HepG2 (cell line): ENCODE measurements around the gene CYB5A. TPM values are rescaled to one million over a fixed set of nuclear protein-coding genes. Genes with fewer than 3 reads are reported as not detected.

Source experiments
- AKAP8 ChIP-seq: sonication (generic); formaldehyde crosslinking; IDR thresholded peaks from 2 replicates; pipeline ENCODE4 v1.5.1; 2020; ENCODE audit warnings: mild to moderate bottlenecking, missing genetic modification reagents
- CEBPB ChIP-seq: IDR thresholded peaks from 2 replicates; pipeline ENCODE4 v1.6.1; 2011; ENCODE audit warnings: low read depth, low read length, improper control_type of control experiment, borderline replicate concordance
- DNMT3B ChIP-seq: conservative IDR thresholded peaks from 2 replicates; pipeline ENCODE4 v1.6.1; 2016; ENCODE audit warnings: missing biosample characterization, control low read depth
- ETV6 ChIP-seq: sonication (generic); formaldehyde crosslinking; conservative IDR thresholded peaks from 2 replicates; pipeline ENCODE4 v1.4.0; 2020; ENCODE audit warnings: missing genetic modification reagents
- FOXJ3 ChIP-seq: sonication (generic); formaldehyde crosslinking; IDR thresholded peaks from 2 replicates; pipeline ENCODE4 v1.4.0; 2020; ENCODE audit warnings: missing genetic modification reagents, mild to moderate bottlenecking, borderline replicate concordance
- FOXK1 ChIP-seq: sonication (generic); formaldehyde crosslinking; IDR thresholded peaks from 2 replicates; pipeline ENCODE4 v1.4.0; 2020; ENCODE audit warnings: low read depth, missing genetic modification reagents, borderline replicate concordance
- GTF2F1 ChIP-seq: fragments of 150-350 bp; IDR thresholded peaks from 2 replicates; pipeline ENCODE4 v1.6.1; 2014; ENCODE audit warnings: low read length
- HDAC2 ChIP-seq: sonication (generic); formaldehyde crosslinking; IDR thresholded peaks from 2 replicates; pipeline ENCODE4 v1.4.0; 2020; ENCODE audit warnings: missing genetic modification reagents
- HIVEP1 ChIP-seq: sonication (generic); formaldehyde crosslinking; IDR thresholded peaks from 2 replicates; pipeline ENCODE4 v1.4.0; 2020; ENCODE audit warnings: mild to moderate bottlenecking, missing genetic modification reagents
- HNF1B ChIP-seq: sonication (generic); formaldehyde crosslinking; IDR thresholded peaks from 2 replicates; pipeline ENCODE4 v1.5.1; 2020; ENCODE audit warnings: mild to moderate bottlenecking, moderate library complexity, missing genetic modification reagents
- KLF13 ChIP-seq: sonication (generic); formaldehyde crosslinking; IDR thresholded peaks from 2 replicates; pipeline ENCODE4 v1.4.0; 2020; ENCODE audit warnings: mild to moderate bottlenecking, missing genetic modification reagents
- KLF9 ChIP-seq: IDR thresholded peaks from 2 replicates; pipeline ENCODE4 v1.6.1; 2016; ENCODE audit warnings: low read depth
- PHF20 ChIP-seq: sonication (generic); formaldehyde crosslinking; IDR thresholded peaks from 2 replicates; pipeline ENCODE4 v1.5.0; 2020; ENCODE audit warnings: mild to moderate bottlenecking, missing genetic modification reagents
- RFX3 ChIP-seq: IDR thresholded peaks from 2 replicates; pipeline ENCODE4 v1.6.1; 2016; ENCODE audit warnings: missing biosample characterization, missing genetic modification reagents
- SKI ChIP-seq: fragments of 450-650 bp; IDR thresholded peaks from one replicate; pipeline ENCODE4 v1.6.1; 2018; ENCODE audit warnings: mild to moderate bottlenecking; ENCODE audit not compliant: partially characterized antibody
- XRCC5 ChIP-seq: fragments of 200-400 bp; formaldehyde crosslinking; optimal IDR thresholded peaks from 2 replicates; pipeline ENCODE3; 2017; ENCODE audit warnings: mild to moderate bottlenecking, low read length
- ZHX2 ChIP-seq, 2 experiments: sonication (generic) in 1 of 2; formaldehyde crosslinking in 1 of 2; IDR thresholded peaks; 2 replicates each; pipeline versions ENCODE4 v1.6.1 to v1.9.0; 2014 to 2022; ENCODE audit warnings: antibody characterized with exemption in 1 of 2, borderline replicate concordance in 1 of 2, inconsistent platforms in 1 of 2, low read depth in 1 of 2, missing genetic modification reagents in 1 of 2
- ZNF326 ChIP-seq: sonication (generic); formaldehyde crosslinking; IDR thresholded peaks from 2 replicates; pipeline ENCODE4 v1.4.0; 2020; ENCODE audit warnings: missing genetic modification reagents, borderline replicate concordance
- ZNF879 ChIP-seq: sonication (generic); formaldehyde crosslinking; IDR thresholded peaks from 2 replicates; pipeline ENCODE4 v1.8.1; 2023; ENCODE audit warnings: missing genetic modification reagents
- polyA plus RNA-seq, 8 experiments: library from polyadenylated mRNA; depleted of rRNA in 3 of 8; stranded (reverse) in 7 of 8; unstranded in 1 of 8; fragments of >200 nt; fragmentation: Illumina TruSeq in 4 of 8; extraction: Trizol in 4 of 8; gene quantifications; 2 replicates each; pipeline versions ENCODE4 v1.2.1 to v1.2.3, GENCODE V29; 2011 to 2016; ENCODE audit warnings: low read depth in 4 of 8, missing spikeins in 1 of 8, mixed read lengths in 1 of 8; ENCODE audit not compliant: insufficient read depth in 1 of 8
- total RNA-seq, 5 experiments: library from RNA; depleted of rRNA; stranded (reverse); fragments of >200 nt; fragmentation: Illumina TruSeq; extraction: Trizol; gene quantifications; 2 replicates each; pipeline ENCODE4 v1.2.3, GENCODE V29; 2016; ENCODE audit warnings: low read depth in 1 of 5
- TF ChIP-seq, protein P1 (sequence below): fragments of 450-650 bp; IDR thresholded peaks from 2 replicates; pipeline ENCODE4 v1.6.1; 2016
- TF ChIP-seq, protein P2 (sequence below): IDR thresholded peaks from 2 replicates; pipeline ENCODE4 v1.6.1; 2016; ENCODE audit warnings: missing compliant biosample characterization, missing genetic modification reagents, borderline replicate concordance

CYB5A gene
- total and polyA plus RNA-seq, 2 of the 13 experiments (the other 11 are each of a cell fraction or from before 2014, with no cell fraction given): 215 to 356 TPM

- TF ChIP-seq AKAP8 (CRISPR knock-in tag) (no peak), XRCC5 (peak; percentile 20), CEBPB (0 out of 2 replicates have a peak, but pooled peaks have one; percentile 13), HIVEP1 (CRISPR knock-in tag) (no peak), HNF1B (CRISPR knock-in tag) (0 out of 2 replicates have a peak, but pooled peaks have one; percentile 42), KLF13 (no peak), PHF20 (CRISPR knock-in tag) (no peak), ETV6 (CRISPR knock-in tag) (no peak), SKI (no peak), FOXK1 (CRISPR knock-in tag) (no peak), ZHX2 (IDR thresholded peaks at IDR 0.05; ENCODE audit: low read depth) (no peak), ZHX2 (CRISPR knock-in tag; IDR thresholded peaks at IDR 0.05; ENCODE audit: borderline replicate concordance) (0 out of 2 replicates have a peak, but pooled peaks have one; percentile 45), DNMT3B (CRISPR knock-in tag) (no peak), ZNF326 (CRISPR knock-in tag) (no peak), GTF2F1 (no peak), RFX3 (CRISPR knock-in tag) (no peak), ZNF879 (CRISPR knock-in tag) (no peak), FOXJ3 (CRISPR knock-in tag) (peak; percentile 37; the same call in 1 of the 2 replicates), HDAC2 (peak; percentile 65), KLF9 (no peak)
- TF ChIP-seq, protein P1, sequence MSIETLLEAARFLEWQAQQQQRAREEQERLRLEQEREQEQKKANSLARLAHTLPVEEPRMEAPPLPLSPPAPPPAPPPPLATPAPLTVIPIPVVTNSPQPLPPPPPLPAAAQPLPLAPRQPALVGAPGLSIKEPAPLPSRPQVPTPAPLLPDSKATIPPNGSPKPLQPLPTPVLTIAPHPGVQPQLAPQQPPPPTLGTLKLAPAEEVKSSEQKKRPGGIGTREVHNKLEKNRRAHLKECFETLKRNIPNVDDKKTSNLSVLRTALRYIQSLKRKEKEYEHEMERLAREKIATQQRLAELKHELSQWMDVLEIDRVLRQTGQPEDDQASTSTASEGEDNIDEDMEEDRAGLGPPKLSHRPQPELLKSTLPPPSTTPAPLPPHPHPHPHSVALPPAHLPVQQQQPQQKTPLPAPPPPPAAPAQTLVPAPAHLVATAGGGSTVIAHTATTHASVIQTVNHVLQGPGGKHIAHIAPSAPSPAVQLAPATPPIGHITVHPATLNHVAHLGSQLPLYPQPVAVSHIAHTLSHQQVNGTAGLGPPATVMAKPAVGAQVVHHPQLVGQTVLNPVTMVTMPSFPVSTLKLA: no peak
- TF ChIP-seq, protein P2, sequence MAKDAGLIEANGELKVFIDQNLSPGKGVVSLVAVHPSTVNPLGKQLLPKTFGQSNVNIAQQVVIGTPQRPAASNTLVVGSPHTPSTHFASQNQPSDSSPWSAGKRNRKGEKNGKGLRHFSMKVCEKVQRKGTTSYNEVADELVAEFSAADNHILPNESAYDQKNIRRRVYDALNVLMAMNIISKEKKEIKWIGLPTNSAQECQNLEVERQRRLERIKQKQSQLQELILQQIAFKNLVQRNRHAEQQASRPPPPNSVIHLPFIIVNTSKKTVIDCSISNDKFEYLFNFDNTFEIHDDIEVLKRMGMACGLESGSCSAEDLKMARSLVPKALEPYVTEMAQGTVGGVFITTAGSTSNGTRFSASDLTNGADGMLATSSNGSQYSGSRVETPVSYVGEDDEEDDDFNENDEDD: no peak
These were observed 66.4 kb downstream of the CYB5A start (continued) for GRCh38 chr18:74225193-74225840.
